Keratinocyte (primary cell): Measurements from ENCODE around the gene CEP57L1. TPM values are rescaled to one million over a fixed set of nuclear protein-coding genes. Genes with fewer than 3 reads are reported as not detected.

Experiments used
- DNase-seq: peaks from one replicate; pipeline ENCODE4 v3.0.0-alpha.2; 2011; ENCODE audit warnings: low read depth, missing footprints, low spot score
- FAIRE-seq: peaks from 2 replicates; lab custom pipeline; 2011; peaks lifted over from hg19 to GRCh38; lab: Jason Lieb, UNC
- H2AFZ ChIP-seq: 2 replicates; pipeline ENCODE4 v1.6.0; 2012; ENCODE audit warnings: low read length, control low read depth, inconsistent platforms; ENCODE audit not compliant: control insufficient read depth
- H3K27ac ChIP-seq: 2 replicates; pipeline ENCODE4 v1.5.1; 2011; ENCODE audit warnings: low read length; ENCODE audit not compliant: control insufficient read depth, insufficient read depth
- H3K27me3 ChIP-seq: 3 replicates; pipeline ENCODE4 v1.6.0; 2011; ENCODE audit warnings: low read length; ENCODE audit not compliant: control insufficient read depth, insufficient read depth; ENCODE audit errors: extremely low read depth
- H3K36me3 ChIP-seq, 2 experiments: 2 replicates in 1 of 2; 3 replicates in 1 of 2; pipeline ENCODE4 v1.5.1; 2011; ENCODE audit warnings: low read length in 2 of 2, mild to moderate bottlenecking in 1 of 2; ENCODE audit not compliant: control insufficient read depth in 2 of 2, insufficient read depth in 2 of 2; ENCODE audit errors: extremely low read depth in 1 of 2
- H3K4me1 ChIP-seq: 3 replicates; pipeline ENCODE4 v1.5.1; 2011; ENCODE audit warnings: low read length; ENCODE audit not compliant: control insufficient read depth, insufficient read depth; ENCODE audit errors: extremely low read depth
- H3K4me2 ChIP-seq: 3 replicates; pipeline ENCODE4 v1.6.0; 2011; ENCODE audit warnings: low read depth, low read length; ENCODE audit not compliant: control insufficient read depth, insufficient read depth; ENCODE audit errors: extremely low read depth
- H3K4me3 ChIP-seq, 3 experiments: fragments of 200-600 bp in 1 of 3; sonication (generic) in 1 of 3; 2 replicates in 2 of 3; 3 replicates in 1 of 3; pipeline ENCODE4 v1.5.1; 2011 to 2016; ENCODE audit warnings: low read length in 3 of 3, mild to moderate bottlenecking in 3 of 3, control low read depth in 2 of 3, inconsistent platforms in 1 of 3, low read depth in 1 of 3, mixed read lengths in 1 of 3, mixed run types in 1 of 3, moderate library complexity in 1 of 3; ENCODE audit not compliant: control insufficient read depth in 2 of 3, insufficient read depth in 2 of 3; ENCODE audit errors: extremely low read depth in 1 of 3
- H3K79me2 ChIP-seq: 2 replicates; pipeline ENCODE4 v1.6.0; 2012; ENCODE audit warnings: low read length; ENCODE audit not compliant: control insufficient read depth, insufficient read depth
- H3K9ac ChIP-seq: 3 replicates; pipeline ENCODE4 v1.6.0; 2011; ENCODE audit warnings: low read length; ENCODE audit not compliant: control insufficient read depth, insufficient read depth; ENCODE audit errors: extremely low read depth
- H3K9me1 ChIP-seq: 3 replicates; pipeline ENCODE4 v1.6.0; 2011; ENCODE audit warnings: low read length; ENCODE audit not compliant: control insufficient read depth, insufficient read depth; ENCODE audit errors: extremely low read depth
- H3K9me3 ChIP-seq: 2 replicates; pipeline ENCODE4 v1.5.1; 2012; ENCODE audit warnings: low read depth, low read length; ENCODE audit not compliant: control insufficient read depth
- H4K20me1 ChIP-seq: 3 replicates; pipeline ENCODE4 v1.6.0; 2011; ENCODE audit warnings: low read length; ENCODE audit not compliant: control insufficient read depth, insufficient read depth; ENCODE audit errors: extremely low read depth
- CTCF ChIP-seq, 3 experiments: IDR thresholded peaks in 1 of 3; conservative IDR thresholded peaks in 1 of 3; optimal IDR thresholded peaks in 1 of 3; 2 replicates in 2 of 3; 3 replicates in 1 of 3; pipeline versions ENCODE3 to v1.5.1; 2011; ENCODE audit warnings: low read length in 3 of 3, mild to moderate bottlenecking in 3 of 3, moderate library complexity in 2 of 3, control low read depth in 1 of 3, inconsistent platforms in 1 of 3; ENCODE audit not compliant: insufficient read depth in 2 of 3; ENCODE audit errors: extremely low read depth in 1 of 3
- EZH2 ChIP-seq: IDR thresholded peaks from one replicate; pipeline ENCODE4 v1.6.1; 2012; ENCODE audit warnings: inconsistent platforms, mild to moderate bottlenecking, low read length, moderate library complexity
- dilution Hi-C: fragments of 300-500 bp; cut with MboI; formaldehyde crosslinking; loops from one replicate; pipeline ENCODE4 v1.7.0; 2020; ENCODE audit warnings: low sequenced_read_pairs; ENCODE audit not compliant: extremely low pct_ligation_motif_present
- polyA plus RNA-seq, 5 experiments: library from polyadenylated mRNA; depleted of rRNA in 3 of 5; stranded (reverse) in 3 of 5; stranded (forward) in 1 of 5; unstranded in 1 of 5; fragments of >200 nt; gene quantifications; 1 replicate in 1 of 5; 2 replicates in 3 of 5; 3 replicates in 1 of 5; pipeline versions ENCODE4 v1.2.1 to v1.2.3, GENCODE V29; 2011 to 2012; ENCODE audit warnings: missing spikeins in 2 of 5, low read depth in 1 of 5, low replicate concordance in 1 of 5

Gene CEP57L1
- polyA plus RNA-seq, 1 donor (not counting 4 experiments of a cell fraction or from before 2014, with no cell fraction given), result 14.2 TPM

- dilution Hi-C loops, result no loop called here
- Histone ChIP-seq H3K36me3 (no peaks in the 10 kb centered on the region), H3K9ac (no peak overlapping the region), H2AFZ (no peak overlapping the region), H3K27me3 (no peaks in the 10 kb centered on the region), H3K4me1 (peaks cover 16% of the 10 kb centered on the region), H3K79me2 (no peaks in the 10 kb centered on the region), H4K20me1 (no peaks in the 10 kb centered on the region), H3K9me1 (no peaks in the 10 kb centered on the region), H3K9me3 (no peaks in the 10 kb centered on the region), H3K27ac (no peak overlapping the region), H3K4me2 (no peak overlapping the region), H3K4me3 (no peak overlapping the region)
- TF ChIP-seq EZH2, result no peak
- TF ChIP-seq CTCF (optimal IDR thresholded peaks at IDR 0.05 in 1 of 3, IDR thresholded peaks at IDR 0.05 in 1 of 3, conservative IDR thresholded peaks at IDR 0.05 in 1 of 3; ENCODE audit: extremely low read depth in 1 of 3, insufficient read depth in 2 of 3, low read length in 3 of 3), result no peak
- FAIRE-seq (no peak), DNase-seq (no peak)
Measured at GRCh38 chr6:109052018-109052651, 43.2 kb upstream of the CEP57L1 start.

GRCh38 chr6:109052852-109053251, 42.5 kb upstream of the CEP57L1 start:
- Histone ChIP-seq H3K9me1 (no peaks in the 10 kb centered on the region), H3K36me3 (no peaks in the 10 kb centered on the region), H2AFZ (no peak overlapping the region), H3K79me2 (no peaks in the 10 kb centered on the region), H3K9me3 (no peaks in the 10 kb centered on the region), H3K4me2 (no peak overlapping the region), H3K27me3 (no peaks in the 10 kb centered on the region), H3K4me1 (peaks cover 16% of the 10 kb centered on the region), H3K9ac (no peak overlapping the region), H4K20me1 (no peaks in the 10 kb centered on the region), H3K4me3 (no peak overlapping the region), H3K27ac (no peak overlapping the region)
- no peak for TF ChIP-seq EZH2
- no peak for TF ChIP-seq CTCF (optimal IDR thresholded peaks at IDR 0.05 in 1 of 3, IDR thresholded peaks at IDR 0.05 in 1 of 3, conservative IDR thresholded peaks at IDR 0.05 in 1 of 3; ENCODE audit: extremely low read depth in 1 of 3, insufficient read depth in 2 of 3, low read length in 3 of 3)
- dilution Hi-C loops, result no loop called here
- DNase-seq (no peak), FAIRE-seq (no peak)
